ENCODE data around the gene VPS11. TPM values are rescaled to one million over a fixed set of nuclear protein-coding genes. Genes with fewer than 3 reads are reported as not detected.
A peak's percentile ranks its signal among the peaks of the same experiment; 100 is the strongest.

VPS11 gene
- total RNA-seq, 4 donors from 2014 or later = 27.4 to 40.2 (median 32.4) TPM

DNA sequence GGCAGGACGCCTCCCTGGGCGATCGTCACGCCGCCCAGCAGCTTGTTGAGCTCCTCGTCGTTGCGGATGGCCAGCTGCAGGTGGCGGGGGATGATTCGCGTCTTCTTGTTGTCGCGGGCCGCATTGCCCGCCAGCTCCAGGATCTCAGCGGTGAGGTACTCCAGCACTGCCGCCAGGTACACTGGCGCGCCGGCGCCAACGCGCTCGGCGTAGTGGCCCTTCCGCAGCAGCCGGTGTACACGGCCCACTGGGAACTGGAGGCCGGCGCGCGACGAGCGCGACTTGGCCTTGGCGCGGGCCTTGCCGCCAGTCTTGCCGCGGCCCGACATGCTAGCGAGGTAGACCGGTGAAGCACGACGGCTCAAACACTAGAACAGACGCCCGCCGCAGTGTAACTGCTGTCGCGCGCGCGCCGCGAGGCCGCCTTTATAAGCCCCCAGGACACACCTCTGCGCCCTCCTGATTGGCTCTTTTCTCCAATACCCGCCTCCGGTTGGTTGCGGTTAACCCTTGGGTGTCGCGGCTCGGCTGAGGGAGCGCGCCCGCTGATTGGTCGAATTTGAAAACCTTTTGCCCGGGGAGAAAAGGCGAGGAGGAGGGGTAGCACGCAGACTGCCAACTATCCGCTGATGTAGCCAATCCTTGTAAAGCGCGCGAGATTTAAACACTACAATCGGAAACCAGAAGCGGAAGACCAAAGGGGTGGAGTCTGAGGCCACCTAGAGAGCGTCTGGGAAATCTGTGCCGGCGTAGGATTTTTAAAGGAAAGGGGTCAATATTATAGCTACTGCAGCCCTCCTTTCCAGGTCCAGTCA, 27.7 kb downstream of the VPS11 start:
- intact Hi-C loops (cut with DNase I) = no loop called here

DNA sequence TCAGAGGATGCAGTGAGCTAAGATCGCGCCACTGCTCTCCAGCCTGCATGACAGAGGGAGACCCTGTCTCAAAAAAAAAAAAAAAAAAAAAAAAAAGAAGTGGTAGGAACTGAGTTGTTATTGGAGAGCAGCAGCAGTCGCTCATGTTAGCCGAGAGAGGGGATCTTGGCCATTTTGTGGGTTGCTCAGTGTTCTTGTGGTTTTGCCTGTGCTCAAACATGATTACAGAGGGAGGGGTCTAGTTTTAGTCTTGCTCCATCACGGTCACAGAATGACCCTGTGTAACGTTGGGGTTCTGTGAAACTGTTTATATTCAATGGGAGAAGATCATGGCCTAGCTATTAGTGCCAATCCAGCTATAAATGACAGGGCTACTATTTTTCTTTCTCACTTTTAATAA, 32.1 kb downstream of the VPS11 start:
- intact Hi-C loops (cut with DNase I) = no loop called here
- WGBS = 85% methylated on average over 6 of the region's 6 CpGs
- Histone ChIP-seq H3K36me3 (peaks cover 8 to 26% (median 22%) of the 10 kb centered on the region in 4 donors), H3K27me3 (no peaks in the 10 kb centered on the region), H3K4me3 (no peak overlapping the region), H3K27ac (replicated peaks in 1 of 4) (no peak overlapping the region), H3K4me1 (peaks cover 34 to 40% (median 35%) of the 10 kb centered on the region in 4 donors), H3K9me3 (no peaks in the 10 kb centered on the region)
- TF ChIP-seq EP300 (IDR thresholded peaks at IDR 0.05) (no peak), POLR2A (IDR thresholded peaks at IDR 0.05; ENCODE audit: low read depth) (no peak), POLR2AphosphoS5 (IDR thresholded peaks at IDR 0.05) (no peak)
- TF ChIP-seq, protein P1, sequence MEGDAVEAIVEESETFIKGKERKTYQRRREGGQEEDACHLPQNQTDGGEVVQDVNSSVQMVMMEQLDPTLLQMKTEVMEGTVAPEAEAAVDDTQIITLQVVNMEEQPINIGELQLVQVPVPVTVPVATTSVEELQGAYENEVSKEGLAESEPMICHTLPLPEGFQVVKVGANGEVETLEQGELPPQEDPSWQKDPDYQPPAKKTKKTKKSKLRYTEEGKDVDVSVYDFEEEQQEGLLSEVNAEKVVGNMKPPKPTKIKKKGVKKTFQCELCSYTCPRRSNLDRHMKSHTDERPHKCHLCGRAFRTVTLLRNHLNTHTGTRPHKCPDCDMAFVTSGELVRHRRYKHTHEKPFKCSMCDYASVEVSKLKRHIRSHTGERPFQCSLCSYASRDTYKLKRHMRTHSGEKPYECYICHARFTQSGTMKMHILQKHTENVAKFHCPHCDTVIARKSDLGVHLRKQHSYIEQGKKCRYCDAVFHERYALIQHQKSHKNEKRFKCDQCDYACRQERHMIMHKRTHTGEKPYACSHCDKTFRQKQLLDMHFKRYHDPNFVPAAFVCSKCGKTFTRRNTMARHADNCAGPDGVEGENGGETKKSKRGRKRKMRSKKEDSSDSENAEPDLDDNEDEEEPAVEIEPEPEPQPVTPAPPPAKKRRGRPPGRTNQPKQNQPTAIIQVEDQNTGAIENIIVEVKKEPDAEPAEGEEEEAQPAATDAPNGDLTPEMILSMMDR (IDR thresholded peaks at IDR 0.05) = no peak
- no peak for DNase-seq (ENCODE audit: extremely low spot score)

More for the DNA sequence above, 27.7 kb downstream of the VPS11 start:
- peaks cover 8 to 44% (median 36%) of the 10 kb centered on the region in 4 donors for H3K36me3 ChIP-seq
- 0% methylated on average over 13 of the region's 79 CpGs for WGBS
- peak overlapping the region; percentile 68 to 85 (median 76) for H3K4me3 ChIP-seq
- TF ChIP-seq POLR2A (IDR thresholded peaks at IDR 0.05; ENCODE audit: low read depth) = peak; percentile 97
- TF ChIP-seq, protein P1 (IDR thresholded peaks at IDR 0.05) = peak; percentile 6 to 35 (median 25)
- peak; percentile 92 to 100 for TF ChIP-seq POLR2AphosphoS5 (IDR thresholded peaks at IDR 0.05)
- TF ChIP-seq EP300 (IDR thresholded peaks at IDR 0.05) = no peak
- peaks cover 22 to 44% (median 32%) of the 10 kb centered on the region in 4 donors for H3K4me1 ChIP-seq
- H3K9me3 ChIP-seq = no peaks in the 10 kb centered on the region
- H3K27me3 ChIP-seq = no peaks in the 10 kb centered on the region
- peak; percentile 100 for DNase-seq (ENCODE audit: extremely low spot score)
- H3K27ac ChIP-seq (replicated peaks in 1 of 4) = peak overlapping the region; percentile 96 to 99 (median 98)

DNA sequence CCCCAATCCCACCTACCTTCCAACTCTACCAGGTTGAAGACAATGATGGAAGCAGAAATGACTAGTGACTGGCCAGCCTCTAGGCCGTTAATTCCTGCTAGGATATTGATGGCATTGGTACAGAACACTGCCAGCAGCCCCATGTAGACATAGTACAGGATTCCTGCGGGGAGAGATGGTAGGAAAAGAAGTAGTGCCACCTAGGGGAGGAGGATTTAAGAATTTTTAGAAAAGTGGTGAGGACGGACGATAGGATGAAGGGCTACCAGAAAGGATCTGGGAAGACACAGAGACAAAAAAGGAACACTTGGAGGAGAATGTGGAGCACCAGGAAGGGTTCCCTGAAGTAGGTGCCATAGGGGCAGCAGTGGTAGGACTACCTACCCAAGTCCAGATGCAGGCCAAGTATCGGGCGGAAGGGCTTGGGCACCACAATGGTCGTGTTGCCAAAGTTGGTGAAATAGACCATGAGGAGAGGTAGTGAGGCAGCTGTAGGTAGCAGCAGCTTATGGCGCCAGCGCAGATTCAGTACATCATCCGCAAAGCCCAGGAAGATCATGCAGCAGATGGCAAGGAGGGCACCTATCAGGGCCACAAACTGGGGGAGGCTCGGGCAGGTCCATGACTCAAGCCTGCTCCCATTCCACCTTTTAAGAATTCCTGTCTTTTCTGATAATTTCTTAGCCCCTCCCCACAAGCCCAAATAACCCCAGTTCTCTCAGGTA, 32.8 kb downstream of the VPS11 start:
- intact Hi-C loops (cut with DNase I) = no loop called here
- DNase-seq (ENCODE audit: extremely low spot score) = no peak
- 50% methylated on average over 11 of the region's 11 CpGs for WGBS

DNA sequence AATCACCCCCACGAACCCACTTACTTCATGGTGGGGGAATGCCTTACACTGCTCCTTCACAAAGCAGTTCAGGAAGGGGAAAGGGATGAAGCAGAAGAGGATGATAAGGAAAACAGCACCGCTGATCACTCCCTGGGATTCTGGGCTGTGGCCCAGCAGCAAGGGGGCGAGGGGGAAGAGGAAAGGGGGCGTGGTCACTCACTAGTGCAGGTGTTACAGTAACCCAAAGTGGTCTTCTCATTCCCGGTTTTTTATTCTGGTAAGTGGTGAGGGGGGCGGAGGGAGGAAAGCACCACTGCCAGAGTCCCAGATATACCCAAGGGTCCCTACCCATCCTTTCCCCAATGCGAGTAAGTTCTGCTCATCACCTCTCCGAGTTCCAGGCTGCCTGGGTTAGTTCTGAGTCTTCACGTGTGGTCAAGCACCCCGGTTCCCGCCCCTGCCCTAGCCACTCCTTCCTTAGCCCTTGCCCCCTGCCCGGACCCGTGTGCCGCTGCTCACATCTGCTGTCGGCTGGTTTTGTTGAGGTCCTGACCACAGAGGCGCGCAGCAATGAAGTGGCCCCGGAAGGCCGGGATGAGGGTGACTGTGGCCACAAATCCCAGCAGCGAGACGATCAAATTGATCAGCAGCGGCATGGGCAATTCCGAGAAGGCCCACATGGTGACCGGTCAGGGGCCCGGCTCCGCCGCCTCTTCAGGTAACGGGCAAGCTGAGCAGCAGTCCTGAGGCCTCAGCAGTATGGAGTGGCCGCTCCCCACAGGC, 33.6 kb downstream of the VPS11 start:
- Histone ChIP-seq H3K27ac (replicated peaks in 1 of 4) (peak overlapping the region; percentile 84 to 93 (median 88)), H3K4me3 (peak overlapping the region; percentile 77 to 80 (median 78)), H3K27me3 (no peaks in the 10 kb centered on the region), H3K36me3 (peaks cover 8 to 26% (median 22%) of the 10 kb centered on the region in 4 donors), H3K4me1 (peaks cover 31 to 38% (median 33%) of the 10 kb centered on the region in 4 donors), H3K9me3 (no peaks in the 10 kb centered on the region)
- DNase-seq (ENCODE audit: extremely low spot score) = no peak
- TF ChIP-seq EP300 (IDR thresholded peaks at IDR 0.05) = no peak
- TF ChIP-seq, protein P1 (IDR thresholded peaks at IDR 0.05) = peak in 2 of 3 experiments; percentile 4 to 16
- 3% methylated on average over 15 of the region's 29 CpGs for WGBS
- intact Hi-C loops (cut with DNase I) = no loop called here

More for the DNA sequence above, 32.8 kb downstream of the VPS11 start:
- Histone ChIP-seq H3K36me3 (peaks cover 8 to 26% (median 22%) of the 10 kb centered on the region in 4 donors), H3K4me3 (peak overlapping the region; percentile 77 to 80 (median 78)), H3K4me1 (peaks cover 34 to 40% (median 35%) of the 10 kb centered on the region in 4 donors), H3K27ac (replicated peaks in 1 of 4) (no peak overlapping the region), H3K27me3 (no peaks in the 10 kb centered on the region), H3K9me3 (no peaks in the 10 kb centered on the region)
- TF ChIP-seq POLR2A (IDR thresholded peaks at IDR 0.05; ENCODE audit: low read depth) = no peak
- TF ChIP-seq, protein P1 (IDR thresholded peaks at IDR 0.05) = peak in 1 of 3 experiments; percentile 13
